HG03095 (cell line): ENCODE results near the gene PRRX2.
A peak's percentile ranks its signal among the peaks of the same experiment; 100 is the strongest.

Source experiments
- ATAC-seq: cut with Tn5 transposase; IDR thresholded peaks from one replicate; pipeline ENCODE4 v1.9.1; 2021; ENCODE audit warnings: moderate library complexity; ENCODE audit not compliant: unreplicated experiment

Gene PRRX2

GRCh38 chr9:129665389-129665775, at the start of gene PRRX2:
TSS of gene PRRX2 (plus strand) at chr9:129665647. CDS start at chr9:129665868, 221 bp downstream.
- no peak for ATAC-seq

DNA sequence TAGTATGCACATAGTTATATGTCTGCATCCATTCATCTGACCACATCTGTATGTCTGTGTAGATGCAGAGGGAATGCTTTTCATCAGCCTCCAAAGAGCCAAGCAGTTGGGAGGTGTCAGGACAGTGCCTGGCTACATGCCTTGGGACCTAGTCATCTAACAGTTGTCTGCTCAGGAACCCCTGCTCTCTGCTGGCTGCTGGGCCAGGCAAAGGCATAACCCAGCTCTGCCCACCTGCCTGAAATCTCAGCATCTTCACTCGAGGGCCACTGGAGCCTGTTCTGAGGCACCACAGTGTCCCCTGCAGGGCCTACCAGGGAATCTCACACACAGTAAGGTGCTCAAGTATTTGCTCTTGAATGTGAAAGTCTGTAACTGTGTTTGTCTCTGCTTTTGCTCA, 48.3 kb upstream of the PRRX2 start:
- no peak for ATAC-seq

- ATAC-seq = no peak
These were observed 45.4 kb upstream of the PRRX2 start for GRCh38 chr9:129619787-129620668.

GRCh38 chr9:129620669-129621295, 44.7 kb upstream of the PRRX2 start, which contains the start of gene C9orf50:
TSS of gene C9orf50 (minus strand) at chr9:129621101. CDS start at chr9:129620574, 527 bp downstream.
- ATAC-seq = no peak

DNA sequence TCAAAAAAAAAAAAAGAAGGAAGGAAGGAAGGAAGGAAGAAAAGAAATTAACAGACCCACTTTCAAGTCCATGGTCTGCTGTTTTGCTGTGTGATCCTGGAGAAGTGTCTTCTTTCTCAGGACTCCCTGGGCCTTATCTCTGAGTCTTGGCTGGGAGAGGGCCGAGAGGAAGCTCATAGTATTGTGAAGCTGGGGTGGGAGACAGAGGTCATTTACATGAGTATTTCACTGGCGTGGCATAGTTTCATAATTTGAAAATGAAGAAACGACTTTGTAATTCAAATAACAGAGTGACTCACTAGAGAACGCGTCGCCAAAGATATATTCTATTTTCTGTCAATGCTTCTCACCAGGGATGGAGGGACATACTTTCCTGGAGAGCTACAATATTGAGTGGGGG, 42.1 kb upstream of the PRRX2 start:
- ATAC-seq = no peak

DNA sequence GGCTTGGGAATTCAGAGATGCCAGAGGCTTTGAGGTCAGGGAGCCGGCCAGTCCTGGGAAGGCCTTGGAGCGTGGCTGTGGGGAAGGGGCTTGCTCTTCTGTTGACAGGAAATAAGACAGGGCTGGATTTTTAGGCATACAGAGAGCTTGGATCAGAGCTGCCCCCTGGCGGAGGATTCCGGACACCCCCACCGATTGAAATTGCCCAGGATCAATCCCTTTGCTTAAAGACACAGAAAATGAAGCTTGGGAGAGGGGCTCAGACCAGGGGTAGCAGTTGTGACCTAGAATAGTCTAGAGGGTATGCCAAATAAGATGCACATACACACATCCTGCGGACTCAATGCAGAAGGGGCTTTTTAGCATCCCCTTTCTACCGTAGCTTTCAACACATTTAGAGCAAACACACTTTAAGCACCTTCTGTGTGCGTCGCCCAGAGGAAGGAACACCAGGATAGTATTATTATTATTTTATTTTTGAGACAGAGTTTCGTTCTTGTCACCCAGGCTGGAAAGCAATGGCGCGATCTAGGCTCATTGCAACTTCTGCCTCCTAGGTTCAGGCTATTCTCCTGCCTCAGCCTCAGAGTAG, 41.2 kb upstream of the PRRX2 start:
- ATAC-seq = no peak

GRCh38 chr9:129624947-129625346, 40.5 kb upstream of the PRRX2 start:
- no peak for ATAC-seq

DNA sequence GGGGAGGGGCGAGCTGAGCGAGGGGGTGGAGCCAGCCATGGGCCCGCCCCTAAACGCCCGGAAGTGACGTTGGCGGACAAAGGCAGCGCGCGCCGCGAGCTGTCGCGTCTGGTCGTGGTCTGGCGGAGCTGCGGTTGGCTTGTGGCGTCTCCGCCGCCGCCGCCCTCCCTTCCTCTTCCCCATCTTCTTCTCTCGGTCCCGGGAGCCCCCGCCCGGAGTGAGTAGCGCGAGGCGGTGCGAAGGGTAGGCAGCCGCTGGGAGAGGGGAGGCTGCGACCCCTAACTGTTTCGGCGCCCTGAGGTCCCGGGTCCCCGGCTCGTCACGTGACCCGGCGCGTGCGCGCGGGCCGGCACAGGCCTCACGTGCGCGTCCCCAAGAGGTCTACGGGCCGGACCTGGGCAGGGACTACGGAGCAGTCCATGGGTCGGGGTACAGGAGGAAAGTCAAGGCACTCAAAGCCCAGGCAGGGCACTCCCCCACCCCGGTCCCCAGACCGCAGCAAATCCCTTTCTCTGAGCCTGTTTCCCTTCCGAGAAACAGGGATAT, 39.3 kb upstream of the PRRX2 start, which contains the start of gene NTMT1:
Gene NTMT1 (plus strand): TSS at position 85 of the 546 bp plus-strand sequence. CDS start 6,541 bp downstream, outside the sequence.
- peak; percentile 52 for ATAC-seq

DNA sequence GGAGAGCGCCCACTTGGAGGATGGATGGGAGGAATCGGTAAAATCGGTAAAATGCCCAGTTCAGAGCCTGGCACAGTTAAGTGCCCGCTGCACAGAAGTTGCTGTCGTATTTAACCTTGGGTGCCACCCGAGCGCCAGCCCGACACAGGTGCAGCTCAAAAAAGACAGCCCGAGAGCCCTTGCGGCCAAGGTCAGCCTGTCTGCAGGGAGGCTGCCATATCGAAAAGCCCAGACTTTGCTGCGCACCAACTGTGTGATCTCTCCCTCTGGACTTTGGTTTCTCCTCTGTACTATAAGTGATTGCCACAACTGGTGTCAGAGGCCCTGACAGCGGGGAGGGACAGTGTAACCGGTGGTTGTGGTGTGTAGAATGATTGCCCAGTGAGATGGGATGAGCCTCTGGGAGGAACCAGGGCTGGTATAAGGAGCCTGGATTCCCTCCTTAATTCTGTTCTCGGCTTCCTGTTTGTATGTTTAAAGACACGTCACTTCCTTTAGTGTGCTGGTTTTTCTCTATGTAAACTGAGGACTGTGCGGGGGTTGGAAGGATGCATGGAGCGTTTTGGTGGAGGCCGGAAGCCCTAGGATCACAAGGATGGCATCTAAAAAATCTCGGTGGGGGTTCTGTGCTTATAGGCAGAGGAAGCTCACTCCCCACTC, 38.7 kb upstream of the PRRX2 start:
- ATAC-seq = peak; percentile 14

DNA sequence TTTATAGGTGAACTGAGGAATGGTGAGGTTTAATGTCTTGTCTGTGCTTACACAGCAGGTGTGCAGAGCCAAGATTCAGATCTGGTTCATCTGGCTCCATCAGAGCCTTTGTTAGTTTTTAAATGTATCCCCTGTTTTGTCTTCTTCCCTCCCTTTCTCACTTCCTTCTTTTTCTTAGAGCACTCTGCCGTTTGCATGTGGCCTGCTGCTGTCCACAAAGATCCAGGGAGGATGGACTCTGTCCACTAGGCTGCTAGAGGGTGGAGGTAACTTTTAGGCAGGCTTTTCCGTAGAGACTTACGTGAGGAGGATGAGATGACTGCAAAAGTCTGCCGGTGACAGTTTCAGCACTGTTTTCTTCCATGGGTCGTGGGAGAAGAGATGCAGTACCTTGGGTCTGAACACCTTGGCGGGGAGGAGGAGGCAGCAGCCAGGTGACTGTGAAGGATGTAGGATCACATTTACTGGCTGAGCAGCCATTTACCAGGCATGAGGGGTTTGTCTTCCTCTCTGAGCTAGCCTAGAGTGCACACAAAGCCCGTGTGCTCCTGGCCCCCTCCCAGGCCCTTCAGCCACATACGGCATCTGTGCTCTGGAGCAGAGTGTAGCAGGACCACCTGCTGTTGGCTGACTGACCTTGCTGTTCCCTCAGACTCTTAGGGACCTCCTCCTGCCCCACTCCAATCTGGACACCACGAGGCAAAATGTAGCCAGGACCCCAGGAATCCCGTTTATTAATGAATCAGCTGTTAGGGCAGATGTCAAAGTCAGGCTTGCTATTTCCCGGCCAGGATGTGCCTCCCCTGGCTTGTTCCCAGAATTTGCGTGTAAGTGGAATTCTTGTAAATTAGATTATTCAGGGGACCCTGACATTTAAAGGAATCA, 37.6 kb upstream of the PRRX2 start:
- no peak for ATAC-seq

DNA sequence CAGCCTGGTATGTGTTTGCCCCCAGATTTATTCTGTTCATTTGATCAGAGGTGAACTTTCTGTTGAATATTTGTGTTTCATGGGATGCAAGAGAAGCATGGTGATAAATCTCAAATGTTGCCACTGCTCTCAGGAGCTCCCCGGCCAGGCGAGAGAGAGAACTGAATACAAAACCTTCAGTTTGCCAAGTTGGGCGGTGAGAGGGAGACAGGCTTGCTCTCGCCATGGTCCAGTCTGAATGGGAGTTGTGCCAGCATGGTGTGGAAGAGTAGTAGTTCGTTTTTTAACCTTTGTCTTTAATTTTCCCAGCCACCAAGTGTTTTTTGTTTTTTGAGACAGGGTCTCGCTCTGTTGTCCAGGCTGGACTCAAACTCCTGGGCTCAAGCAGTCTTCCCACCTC, 36.7 kb upstream of the PRRX2 start:
- no peak for ATAC-seq

DNA sequence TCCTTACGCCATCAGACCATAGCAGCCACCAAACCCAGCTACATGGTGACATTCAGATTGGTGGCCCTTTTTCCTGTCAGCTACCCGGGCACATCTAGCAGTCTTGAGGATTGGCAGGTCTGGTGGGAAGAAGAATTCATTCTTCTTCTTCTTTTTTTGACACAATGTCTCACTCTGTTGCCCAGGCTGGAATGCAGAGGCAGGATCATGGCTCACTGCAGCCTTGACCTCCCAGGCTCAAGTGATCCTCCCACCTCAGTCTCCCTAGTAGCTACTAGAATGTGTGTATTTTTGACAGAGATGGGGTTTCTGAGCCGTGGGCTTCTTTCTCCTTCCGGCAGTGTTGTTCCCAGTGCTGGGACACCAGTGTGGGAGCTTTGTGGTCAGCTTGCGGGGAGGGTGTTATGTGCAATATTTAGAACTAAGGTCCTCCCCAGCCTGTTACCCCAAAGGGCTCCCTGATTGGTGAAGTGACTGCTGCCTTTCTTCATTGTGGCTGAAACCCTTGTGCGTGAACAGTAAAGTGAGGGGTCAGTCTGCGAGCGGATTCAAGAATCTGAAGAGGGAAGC, 36.1 kb upstream of the PRRX2 start:
- ATAC-seq = no peak

DNA sequence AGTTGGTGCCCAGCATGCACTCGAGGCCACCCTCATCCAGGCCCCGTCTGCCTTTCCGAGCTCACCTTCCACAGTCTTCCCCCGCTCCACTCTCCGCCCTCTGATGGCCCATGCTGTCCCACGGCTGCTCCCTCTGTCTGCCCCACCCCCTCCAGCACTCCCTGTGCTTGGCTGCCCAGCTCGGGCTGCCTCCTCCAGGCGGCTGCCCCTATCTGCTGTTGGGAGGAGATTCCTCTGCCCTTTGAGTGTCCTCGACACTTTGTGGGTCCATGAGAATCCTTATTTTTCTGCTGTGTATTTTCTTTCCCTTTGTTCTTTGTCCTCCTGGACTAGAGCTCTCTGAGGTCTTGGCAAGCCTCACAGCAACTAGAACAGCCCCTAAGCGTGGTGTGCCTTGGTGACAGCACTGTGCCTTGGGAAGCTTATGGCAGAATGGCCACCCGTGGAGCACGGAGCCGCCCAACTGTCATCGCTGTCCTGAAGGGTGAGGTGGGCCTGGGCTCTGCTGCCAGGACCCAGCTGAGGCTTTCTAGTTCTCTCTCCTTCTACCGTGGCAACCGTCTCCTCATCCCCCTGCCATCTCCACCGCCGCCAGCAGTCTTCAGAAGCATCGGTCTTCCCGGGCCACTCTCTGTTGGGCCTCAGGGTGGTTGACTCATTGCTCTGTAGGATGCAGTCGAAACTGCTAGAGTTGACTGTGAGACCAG, 34.3 kb upstream of the PRRX2 start:
- ATAC-seq = no peak

DNA sequence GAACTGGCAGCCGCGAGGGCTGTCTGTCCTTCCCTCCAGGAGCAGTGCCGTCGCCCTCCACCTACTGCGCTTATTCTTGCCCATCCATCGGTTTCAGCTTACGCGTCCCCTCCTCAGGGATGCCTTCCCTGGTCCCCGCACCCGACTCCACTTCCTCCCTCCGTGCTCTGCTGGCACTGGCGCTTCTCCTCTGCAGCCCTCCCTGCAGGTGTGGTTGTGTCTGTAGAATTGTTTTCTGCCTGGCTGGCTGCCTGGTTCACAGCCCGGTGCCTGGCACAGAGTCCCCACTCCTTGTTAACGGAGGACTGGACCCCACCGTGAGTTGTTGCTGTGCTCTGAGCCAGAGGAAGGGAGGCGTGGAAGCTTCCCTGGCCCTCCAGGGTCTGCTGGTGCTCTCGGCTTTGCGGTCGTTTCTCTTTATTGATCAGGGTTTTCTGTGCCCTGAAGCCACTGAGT, 33.7 kb upstream of the PRRX2 start:
- ATAC-seq = no peak

- ATAC-seq = no peak
These were observed 33.0 kb upstream of the PRRX2 start for GRCh38 chr9:129632460-129632859.

DNA sequence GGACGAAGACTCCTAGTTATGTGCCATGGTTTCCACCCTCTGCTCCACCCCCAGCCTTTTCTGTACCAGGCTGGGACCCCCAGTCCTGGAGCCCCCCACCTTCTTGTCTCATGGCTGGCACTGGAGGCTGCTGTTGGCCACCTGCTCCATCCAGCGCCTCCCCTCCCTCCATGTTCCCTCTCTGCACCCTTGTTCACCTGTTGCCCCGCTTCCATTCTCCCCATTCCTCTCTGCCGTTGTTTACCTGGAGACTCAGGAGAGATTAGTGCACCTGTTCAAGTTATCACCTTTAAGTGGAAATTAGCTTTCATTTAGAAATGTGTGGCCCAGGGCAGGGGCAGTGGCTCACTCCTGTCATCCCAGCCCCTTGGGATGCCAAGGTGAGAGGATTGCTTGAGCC, 32.2 kb upstream of the PRRX2 start:
- no peak for ATAC-seq

DNA sequence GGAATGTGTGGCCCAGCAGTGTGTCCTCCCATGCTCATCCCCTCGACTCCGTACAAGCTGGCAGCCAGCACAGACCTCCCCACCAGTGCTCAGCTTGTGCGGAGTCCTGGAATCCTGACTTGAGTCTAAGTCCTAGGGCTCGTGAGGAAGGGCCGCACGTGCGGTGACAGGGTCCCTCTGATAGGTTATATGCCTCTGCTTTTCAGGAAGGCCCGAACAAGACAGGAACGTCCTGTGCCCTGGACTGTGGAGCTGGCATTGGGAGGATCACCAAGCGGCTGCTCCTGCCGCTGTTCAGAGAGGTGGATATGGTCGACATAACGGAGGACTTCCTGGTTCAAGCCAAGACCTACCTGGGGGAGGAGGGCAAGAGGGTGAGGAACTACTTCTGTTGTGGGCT, 31.6 kb upstream of the PRRX2 start:
- no peak for ATAC-seq

GRCh38 chr9:129635099-129636065, 30.1 kb upstream of the PRRX2 start:
- ATAC-seq = no peak
